ENCODE measurements around the gene PLXNA3.

DNA sequence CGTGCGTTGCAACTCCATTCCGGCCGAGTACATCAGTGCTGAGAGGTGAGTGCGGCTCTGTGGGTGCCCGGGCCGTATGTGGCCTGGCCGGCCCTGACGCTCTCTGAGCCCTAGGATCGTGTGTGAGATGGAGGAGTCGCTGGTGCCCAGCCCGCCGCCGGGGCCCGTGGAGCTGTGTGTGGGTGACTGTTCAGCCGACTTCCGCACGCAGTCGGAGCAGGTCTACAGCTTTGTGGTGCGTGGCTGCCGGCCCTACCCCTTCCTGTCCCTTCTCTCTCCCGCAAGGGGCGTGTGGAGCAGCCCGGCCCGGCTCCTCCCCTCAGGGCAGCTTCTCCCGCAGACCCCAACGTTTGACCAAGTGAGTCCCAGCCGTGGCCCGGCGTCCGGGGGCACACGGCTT lies 8.0 kb downstream of the PLXNA3 start:
- TF ChIP-seq POLR2AphosphoS5 (IDR thresholded peaks at IDR 0.05; ENCODE audit: low read depth, low read length) (no peak), NFIC (IDR thresholded peaks at IDR 0.05; ENCODE audit: borderline replicate concordance) (no peak), YY1 (IDR thresholded peaks at IDR 0.05; ENCODE audit: low read depth) (no peak), TAF1 (IDR thresholded peaks at IDR 0.05; ENCODE audit: borderline replicate concordance, low read depth, low read length) (no peak), MXI1 (IDR thresholded peaks at IDR 0.05; ENCODE audit: low read depth, low read length) (no peak), TEAD4 (IDR thresholded peaks at IDR 0.05; ENCODE audit: borderline replicate concordance, insufficient read depth) (no peak), GATA2 (CRISPR knock-in tag; IDR thresholded peaks at IDR 0.05) (no peak)
- TF ChIP-seq, protein P1, sequence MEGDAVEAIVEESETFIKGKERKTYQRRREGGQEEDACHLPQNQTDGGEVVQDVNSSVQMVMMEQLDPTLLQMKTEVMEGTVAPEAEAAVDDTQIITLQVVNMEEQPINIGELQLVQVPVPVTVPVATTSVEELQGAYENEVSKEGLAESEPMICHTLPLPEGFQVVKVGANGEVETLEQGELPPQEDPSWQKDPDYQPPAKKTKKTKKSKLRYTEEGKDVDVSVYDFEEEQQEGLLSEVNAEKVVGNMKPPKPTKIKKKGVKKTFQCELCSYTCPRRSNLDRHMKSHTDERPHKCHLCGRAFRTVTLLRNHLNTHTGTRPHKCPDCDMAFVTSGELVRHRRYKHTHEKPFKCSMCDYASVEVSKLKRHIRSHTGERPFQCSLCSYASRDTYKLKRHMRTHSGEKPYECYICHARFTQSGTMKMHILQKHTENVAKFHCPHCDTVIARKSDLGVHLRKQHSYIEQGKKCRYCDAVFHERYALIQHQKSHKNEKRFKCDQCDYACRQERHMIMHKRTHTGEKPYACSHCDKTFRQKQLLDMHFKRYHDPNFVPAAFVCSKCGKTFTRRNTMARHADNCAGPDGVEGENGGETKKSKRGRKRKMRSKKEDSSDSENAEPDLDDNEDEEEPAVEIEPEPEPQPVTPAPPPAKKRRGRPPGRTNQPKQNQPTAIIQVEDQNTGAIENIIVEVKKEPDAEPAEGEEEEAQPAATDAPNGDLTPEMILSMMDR (IDR thresholded peaks at IDR 0.05) = no peak
- TF ChIP-seq, protein P2, sequence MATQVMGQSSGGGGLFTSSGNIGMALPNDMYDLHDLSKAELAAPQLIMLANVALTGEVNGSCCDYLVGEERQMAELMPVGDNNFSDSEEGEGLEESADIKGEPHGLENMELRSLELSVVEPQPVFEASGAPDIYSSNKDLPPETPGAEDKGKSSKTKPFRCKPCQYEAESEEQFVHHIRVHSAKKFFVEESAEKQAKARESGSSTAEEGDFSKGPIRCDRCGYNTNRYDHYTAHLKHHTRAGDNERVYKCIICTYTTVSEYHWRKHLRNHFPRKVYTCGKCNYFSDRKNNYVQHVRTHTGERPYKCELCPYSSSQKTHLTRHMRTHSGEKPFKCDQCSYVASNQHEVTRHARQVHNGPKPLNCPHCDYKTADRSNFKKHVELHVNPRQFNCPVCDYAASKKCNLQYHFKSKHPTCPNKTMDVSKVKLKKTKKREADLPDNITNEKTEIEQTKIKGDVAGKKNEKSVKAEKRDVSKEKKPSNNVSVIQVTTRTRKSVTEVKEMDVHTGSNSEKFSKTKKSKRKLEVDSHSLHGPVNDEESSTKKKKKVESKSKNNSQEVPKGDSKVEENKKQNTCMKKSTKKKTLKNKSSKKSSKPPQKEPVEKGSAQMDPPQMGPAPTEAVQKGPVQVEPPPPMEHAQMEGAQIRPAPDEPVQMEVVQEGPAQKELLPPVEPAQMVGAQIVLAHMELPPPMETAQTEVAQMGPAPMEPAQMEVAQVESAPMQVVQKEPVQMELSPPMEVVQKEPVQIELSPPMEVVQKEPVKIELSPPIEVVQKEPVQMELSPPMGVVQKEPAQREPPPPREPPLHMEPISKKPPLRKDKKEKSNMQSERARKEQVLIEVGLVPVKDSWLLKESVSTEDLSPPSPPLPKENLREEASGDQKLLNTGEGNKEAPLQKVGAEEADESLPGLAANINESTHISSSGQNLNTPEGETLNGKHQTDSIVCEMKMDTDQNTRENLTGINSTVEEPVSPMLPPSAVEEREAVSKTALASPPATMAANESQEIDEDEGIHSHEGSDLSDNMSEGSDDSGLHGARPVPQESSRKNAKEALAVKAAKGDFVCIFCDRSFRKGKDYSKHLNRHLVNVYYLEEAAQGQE (IDR thresholded peaks at IDR 0.05; ENCODE audit: low read depth, low read length) = no peak

Data from SK-N-SH (cell line).